OCI-LY3 (cell line): ENCODE data around the gene FANCB.

ENCODE experiments used
- H2AFZ ChIP-seq: fragments of 200-600, 300-600 bp; shearing (Covaris generic); 2 replicates; pipeline ENCODE4 v1.6.0; 2014; ENCODE audit warnings: antibody characterized with exemption, low read depth, low read length
- H3K27ac ChIP-seq: fragments of 200-600, 300-600 bp; sonication (generic); 2 replicates; pipeline ENCODE4 v1.5.1; 2014; ENCODE audit warnings: mild to moderate bottlenecking, low read length, moderate library complexity, mixed read lengths
- H3K27me3 ChIP-seq: fragments of 200-600, 300-600 bp; sonication (generic); 2 replicates; pipeline ENCODE4 v1.6.1; 2014; ENCODE audit warnings: low read depth, low read length, mixed read lengths
- H3K36me3 ChIP-seq: fragments of 200-600, 300-600 bp; sonication (generic); replicated peaks from 2 replicates; pipeline ENCODE3; 2014; ENCODE audit warnings: low read depth, low read length, mixed read lengths
- H3K4me1 ChIP-seq: fragments of 300-600, 200-600 bp; sonication (generic); 2 replicates; pipeline ENCODE4 v1.6.1; 2014; ENCODE audit warnings: low read length, mixed read lengths
- H3K4me2 ChIP-seq: fragments of 200-600, 300-600 bp; sonication (generic); 2 replicates; pipeline ENCODE4 v1.6.1; 2014; ENCODE audit warnings: low read length, mixed read lengths
- H3K4me3 ChIP-seq: fragments of 300-600, 200-600 bp; sonication (generic); 2 replicates; pipeline ENCODE4 v1.5.1; 2014; ENCODE audit warnings: antibody characterized with exemption, mild to moderate bottlenecking, low read length, moderate library complexity
- H3K79me2 ChIP-seq: fragments of 300-600, 200-600 bp; shearing (Covaris generic); 2 replicates; pipeline ENCODE4 v1.6.1; 2014; ENCODE audit warnings: mild to moderate bottlenecking, low read length, mixed read lengths
- H3K9ac ChIP-seq: fragments of 300-600, 200-600 bp; shearing (Covaris generic); 2 replicates; pipeline ENCODE4 v1.6.0; 2014; ENCODE audit warnings: mild to moderate bottlenecking, low read length, moderate library complexity
- H3K9me3 ChIP-seq: fragments of 200-600, 300-600 bp; shearing (Covaris generic); 2 replicates; pipeline ENCODE4 v1.6.1; 2014; ENCODE audit warnings: low read length, mixed read lengths; ENCODE audit not compliant: insufficient read depth
- H4K20me1 ChIP-seq: fragments of 200-600, 300-600 bp; sonication (generic); 2 replicates; pipeline ENCODE4 v1.6.1; 2016; ENCODE audit warnings: low read length, mixed read lengths; ENCODE audit not compliant: insufficient read depth
- EZH2phosphoT487 ChIP-seq: fragments of 200-600 bp; shearing (Covaris generic); IDR thresholded peaks from 2 replicates; pipeline ENCODE4 v1.6.1; 2018; ENCODE audit warnings: antibody characterized with exemption, mixed run types, low read depth
- TF ChIP-seq, protein P1 (sequence below): fragments of 200-600, 300-600 bp; sonication (generic); IDR thresholded peaks from 2 replicates; pipeline ENCODE4 v1.5.1; 2014; ENCODE audit warnings: antibody characterized with exemption, low read length, low read depth

Gene FANCB

DNA sequence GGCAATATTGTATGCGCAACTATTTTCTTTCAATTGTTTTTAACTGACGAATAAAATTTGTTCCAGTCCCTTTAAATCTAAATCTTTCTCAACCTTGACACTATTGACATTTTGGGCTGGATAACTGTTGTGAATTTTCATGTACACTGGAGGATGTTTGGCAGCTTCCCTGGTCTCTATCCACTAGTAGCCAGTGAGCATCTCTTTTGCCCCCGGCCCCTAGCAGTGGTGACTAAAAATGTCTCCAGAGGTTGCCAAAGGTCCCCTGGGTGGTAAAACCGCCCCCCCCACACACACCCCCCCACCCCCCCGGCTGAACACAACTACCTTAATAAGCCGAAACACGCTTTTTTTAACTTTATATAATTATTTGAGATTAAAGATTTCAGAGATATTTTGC is 514 bp downstream of the FANCB start:
- H3K27me3 ChIP-seq = no peaks in the 10 kb centered on the region
- H3K27ac ChIP-seq = peak overlapping the region; percentile 49
- H3K4me1 ChIP-seq = peaks cover 16% of the 10 kb centered on the region
- 0 out of 2 replicates have a peak, but pooled peaks cover 5% of the 10 kb centered on the region for H4K20me1 ChIP-seq
- peak overlapping the region; percentile 77 for H3K4me2 ChIP-seq
- H3K9ac ChIP-seq = peak overlapping the region; percentile 83
- no peaks in the 10 kb centered on the region for H3K9me3 ChIP-seq
- TF ChIP-seq, protein P1, sequence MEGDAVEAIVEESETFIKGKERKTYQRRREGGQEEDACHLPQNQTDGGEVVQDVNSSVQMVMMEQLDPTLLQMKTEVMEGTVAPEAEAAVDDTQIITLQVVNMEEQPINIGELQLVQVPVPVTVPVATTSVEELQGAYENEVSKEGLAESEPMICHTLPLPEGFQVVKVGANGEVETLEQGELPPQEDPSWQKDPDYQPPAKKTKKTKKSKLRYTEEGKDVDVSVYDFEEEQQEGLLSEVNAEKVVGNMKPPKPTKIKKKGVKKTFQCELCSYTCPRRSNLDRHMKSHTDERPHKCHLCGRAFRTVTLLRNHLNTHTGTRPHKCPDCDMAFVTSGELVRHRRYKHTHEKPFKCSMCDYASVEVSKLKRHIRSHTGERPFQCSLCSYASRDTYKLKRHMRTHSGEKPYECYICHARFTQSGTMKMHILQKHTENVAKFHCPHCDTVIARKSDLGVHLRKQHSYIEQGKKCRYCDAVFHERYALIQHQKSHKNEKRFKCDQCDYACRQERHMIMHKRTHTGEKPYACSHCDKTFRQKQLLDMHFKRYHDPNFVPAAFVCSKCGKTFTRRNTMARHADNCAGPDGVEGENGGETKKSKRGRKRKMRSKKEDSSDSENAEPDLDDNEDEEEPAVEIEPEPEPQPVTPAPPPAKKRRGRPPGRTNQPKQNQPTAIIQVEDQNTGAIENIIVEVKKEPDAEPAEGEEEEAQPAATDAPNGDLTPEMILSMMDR = no peak
- no peak for TF ChIP-seq EZH2phosphoT487
- H3K79me2 ChIP-seq = peaks cover 67% of the 10 kb centered on the region
- H2AFZ ChIP-seq = no peak overlapping the region
- H3K4me3 ChIP-seq = peak overlapping the region; percentile 89
- peaks cover 14% of the 10 kb centered on the region for H3K36me3 ChIP-seq

GRCh38 chrX:14871767-14872166 is 1.1 kb downstream of the FANCB start:
- H3K36me3 ChIP-seq = peaks cover 20% of the 10 kb centered on the region
- peaks cover 16% of the 10 kb centered on the region for H3K4me1 ChIP-seq
- H3K9me3 ChIP-seq = no peaks in the 10 kb centered on the region
- peak overlapping the region; percentile 89 for H3K4me3 ChIP-seq
- no peak overlapping the region for H3K27ac ChIP-seq
- H3K9ac ChIP-seq = peak overlapping the region; percentile 83
- peak overlapping the region; percentile 77 for H3K4me2 ChIP-seq
- 0 out of 2 replicates have a peak, but pooled peaks cover 5% of the 10 kb centered on the region for H4K20me1 ChIP-seq
- TF ChIP-seq, protein P1 = no peak
- no peak for TF ChIP-seq EZH2phosphoT487
- peaks cover 73% of the 10 kb centered on the region for H3K79me2 ChIP-seq
- H2AFZ ChIP-seq = no peak overlapping the region
- no peaks in the 10 kb centered on the region for H3K27me3 ChIP-seq

- Histone ChIP-seq H4K20me1 (0 out of 2 replicates have a peak, but pooled peaks cover 5% of the 10 kb centered on the region), H3K4me1 (no peaks in the 10 kb centered on the region), H3K27ac (no peak overlapping the region), H3K36me3 (peaks cover 23% of the 10 kb centered on the region), H3K9me3 (no peaks in the 10 kb centered on the region), H3K27me3 (no peaks in the 10 kb centered on the region), H3K4me2 (no peak overlapping the region), H3K4me3 (no peak overlapping the region), H3K79me2 (peaks cover 47% of the 10 kb centered on the region), H3K9ac (no peak overlapping the region), H2AFZ (no peak overlapping the region)
- TF ChIP-seq, protein P1 = no peak
- no peak for TF ChIP-seq EZH2phosphoT487
Measured at GRCh38 chrX:14865201-14865600, 7.7 kb downstream of the FANCB start.

- no peak overlapping the region for H3K9ac ChIP-seq
- H3K27ac ChIP-seq = no peak overlapping the region
- H3K79me2 ChIP-seq = peaks cover 41% of the 10 kb centered on the region
- no peak overlapping the region for H2AFZ ChIP-seq
- H3K4me2 ChIP-seq = no peak overlapping the region
- H3K9me3 ChIP-seq = no peaks in the 10 kb centered on the region
- TF ChIP-seq EZH2phosphoT487 = no peak
- TF ChIP-seq, protein P1 = no peak
- H3K4me1 ChIP-seq = no peaks in the 10 kb centered on the region
- no peaks in the 10 kb centered on the region for H3K27me3 ChIP-seq
- H3K36me3 ChIP-seq = peaks cover 23% of the 10 kb centered on the region
- 0 out of 2 replicates have a peak, but pooled peaks cover 5% of the 10 kb centered on the region for H4K20me1 ChIP-seq
- H3K4me3 ChIP-seq = no peak overlapping the region
Measured at GRCh38 chrX:14864631-14865030, 8.2 kb downstream of the FANCB start.
